ENCODE measurements around the gene DCP1B. TPM values are rescaled to one million over a fixed set of nuclear protein-coding genes. Genes with fewer than 3 reads are reported as not detected.
"Not testable (repeated sequence)": the region's sequence is repeated elsewhere in the genome, so short reads cannot be mapped to it uniquely, and the experiment has no call there.

Gene DCP1B
- polyA plus RNA-seq, 2 of the 4 experiments (the other 2 are of a cell fraction) = 7.7 to 19.2 TPM

DNA sequence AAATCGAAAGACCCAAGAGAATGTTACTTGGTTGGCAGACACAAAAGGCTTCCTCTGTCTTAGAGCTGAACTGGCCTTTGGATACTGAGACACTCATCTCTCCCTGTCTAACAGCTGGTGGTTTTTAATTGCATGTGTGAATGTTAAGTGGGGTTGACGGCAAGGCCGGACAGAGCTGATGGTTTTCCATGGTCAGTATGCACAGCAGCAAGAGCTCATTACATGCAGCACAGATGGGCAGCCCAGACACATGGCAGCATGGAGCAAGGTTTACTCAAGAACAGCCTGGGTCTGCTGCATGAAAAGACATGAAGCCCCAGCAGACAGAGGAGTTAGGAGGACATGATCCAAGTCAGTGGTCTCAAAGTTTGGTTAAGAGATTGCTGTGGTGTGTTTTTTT lies 58.0 kb downstream of the DCP1B start (continued):
- TF ChIP-seq, protein P1, sequence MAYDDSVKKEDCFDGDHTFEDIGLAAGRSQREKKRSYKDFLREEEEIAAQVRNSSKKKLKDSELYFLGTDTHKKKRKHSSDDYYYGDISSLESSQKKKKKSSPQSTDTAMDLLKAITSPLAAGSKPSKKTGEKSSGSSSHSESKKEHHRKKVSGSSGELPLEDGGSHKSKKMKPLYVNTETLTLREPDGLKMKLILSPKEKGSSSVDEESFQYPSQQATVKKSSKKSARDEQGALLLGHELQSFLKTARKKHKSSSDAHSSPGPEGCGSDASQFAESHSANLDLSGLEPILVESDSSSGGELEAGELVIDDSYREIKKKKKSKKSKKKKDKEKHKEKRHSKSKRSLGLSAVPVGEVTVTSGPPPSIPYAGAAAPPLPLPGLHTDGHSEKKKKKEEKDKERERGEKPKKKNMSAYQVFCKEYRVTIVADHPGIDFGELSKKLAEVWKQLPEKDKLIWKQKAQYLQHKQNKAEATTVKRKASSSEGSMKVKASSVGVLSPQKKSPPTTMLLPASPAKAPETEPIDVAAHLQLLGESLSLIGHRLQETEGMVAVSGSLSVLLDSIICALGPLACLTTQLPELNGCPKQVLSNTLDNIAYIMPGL (CRISPR knock-in tag; IDR thresholded peaks at IDR 0.05; ENCODE audit: borderline replicate concordance) = no peak
- TF ChIP-seq, protein P2, sequence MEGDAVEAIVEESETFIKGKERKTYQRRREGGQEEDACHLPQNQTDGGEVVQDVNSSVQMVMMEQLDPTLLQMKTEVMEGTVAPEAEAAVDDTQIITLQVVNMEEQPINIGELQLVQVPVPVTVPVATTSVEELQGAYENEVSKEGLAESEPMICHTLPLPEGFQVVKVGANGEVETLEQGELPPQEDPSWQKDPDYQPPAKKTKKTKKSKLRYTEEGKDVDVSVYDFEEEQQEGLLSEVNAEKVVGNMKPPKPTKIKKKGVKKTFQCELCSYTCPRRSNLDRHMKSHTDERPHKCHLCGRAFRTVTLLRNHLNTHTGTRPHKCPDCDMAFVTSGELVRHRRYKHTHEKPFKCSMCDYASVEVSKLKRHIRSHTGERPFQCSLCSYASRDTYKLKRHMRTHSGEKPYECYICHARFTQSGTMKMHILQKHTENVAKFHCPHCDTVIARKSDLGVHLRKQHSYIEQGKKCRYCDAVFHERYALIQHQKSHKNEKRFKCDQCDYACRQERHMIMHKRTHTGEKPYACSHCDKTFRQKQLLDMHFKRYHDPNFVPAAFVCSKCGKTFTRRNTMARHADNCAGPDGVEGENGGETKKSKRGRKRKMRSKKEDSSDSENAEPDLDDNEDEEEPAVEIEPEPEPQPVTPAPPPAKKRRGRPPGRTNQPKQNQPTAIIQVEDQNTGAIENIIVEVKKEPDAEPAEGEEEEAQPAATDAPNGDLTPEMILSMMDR (IDR thresholded peaks at IDR 0.05) = no peak
- TF ChIP-seq KDM5A (IDR thresholded peaks at IDR 0.05) (no peak), ZNF302 (CRISPR knock-in tag; IDR thresholded peaks at IDR 0.05) (no peak), FOSL2 (IDR thresholded peaks at IDR 0.05) (no peak), FOSL2 (CRISPR knock-in tag; IDR thresholded peaks at IDR 0.05) (no peak)

DNA sequence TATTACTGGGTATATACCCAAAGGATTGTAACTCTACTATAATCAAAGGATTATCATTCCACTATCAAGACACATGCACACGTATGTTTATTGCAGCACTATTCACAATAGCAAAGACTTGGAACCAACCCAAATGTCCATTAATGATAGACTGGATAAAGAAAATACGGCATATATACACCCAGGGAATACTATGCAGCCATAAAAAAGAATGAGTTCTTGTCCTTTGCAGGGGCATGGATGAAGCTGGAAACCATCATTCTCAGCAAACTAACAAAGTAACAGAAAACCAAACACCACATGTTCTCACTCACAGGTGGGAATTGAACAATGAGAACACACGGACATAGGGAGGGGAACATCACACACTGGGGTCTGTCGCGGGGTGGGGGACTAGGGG lies 58.8 kb downstream of the DCP1B start:
- FAIRE-seq; H3K27ac ChIP-seq; H3K4me2 ChIP-seq; DNase-seq (ENCODE audit: low read depth in 1 of 2, low spot score in 1 of 2); POLR2A ChIA-PET; H3K4me1 ChIP-seq; H3K9me3 ChIP-seq; H3K4me3 ChIP-seq; ATAC-seq: not testable (repeated sequence)
- CTCF ChIA-PET = interaction anchor here (11.5 kb wide), 1 partner anchor 150 kb away, joined by 324 read pairs; no protein-coding TSS in a partner anchor
- 95% methylated on average over 5 of the region's 5 CpGs for WGBS (ENCODE audit: missing lambda C conversion rate)

DNA sequence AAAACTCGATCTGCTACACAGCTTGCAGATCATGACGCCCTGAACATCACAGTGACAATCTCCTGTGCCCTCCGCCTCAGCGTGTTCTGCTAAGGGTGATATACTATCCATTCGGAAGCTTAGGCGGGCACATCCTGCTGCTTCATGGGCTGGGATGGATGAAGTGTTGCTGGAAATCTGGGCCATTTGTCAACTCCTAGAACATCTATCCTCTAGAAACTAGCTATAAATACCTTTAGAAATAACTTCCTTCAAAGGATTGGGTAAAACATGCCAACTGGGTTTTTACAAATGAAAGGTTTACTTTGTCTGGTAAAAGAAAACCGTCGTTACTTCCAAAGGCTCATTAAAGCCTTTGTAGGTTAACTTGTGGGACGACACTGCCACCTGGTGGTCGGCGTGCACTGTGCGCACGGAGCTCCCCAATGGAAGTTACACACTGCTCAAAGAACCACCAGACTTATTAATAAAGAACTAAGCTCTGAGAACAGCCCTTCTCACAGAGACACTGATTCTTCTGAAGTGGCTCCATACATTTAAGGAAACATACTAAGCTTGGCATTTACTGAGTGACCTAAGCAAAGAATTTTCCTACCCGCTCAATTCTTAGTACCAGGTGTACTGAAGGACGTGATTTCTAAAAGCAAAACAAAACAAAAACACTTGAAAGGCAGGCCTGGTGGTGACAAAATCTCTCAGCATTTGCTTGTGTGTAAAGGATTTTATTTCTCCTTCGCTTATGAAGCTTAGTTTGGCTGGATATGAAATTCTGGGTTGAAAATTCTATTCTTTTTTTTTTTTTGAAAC lies 64.3 kb downstream of the DCP1B start:
- Histone ChIP-seq H3K4me1 (peaks cover 17% of the 10 kb centered on the region), H3K9me3 (no peaks in the 10 kb centered on the region), H3K4me2 (peak overlapping the region; percentile 23; the same call in 1 of the 3 replicates), H3K4me3 (no peak overlapping the region), H3K27ac (no peak overlapping the region)
- FAIRE-seq (no peak), ATAC-seq (peak; percentile 90 to 94), DNase-seq (ENCODE audit: low read depth in 1 of 2, low spot score in 1 of 2) (peak; percentile 72 to 80)
- ChIA-PET CTCF (interaction anchor here (0.6 to 11.5 kb wide), 84 partner anchors 12 to 1098 kb away, joined by 3 to 324 read pairs (median 5); partner anchors contain the start of genes ADIPOR2, CACNA2D4, DCP1B and WNT5B), POLR2A (interaction anchor here (0.6 to 1.4 kb wide), 3 partner anchors 12 to 1592 kb away, joined by 3 to 7 read pairs (median 3); no protein-coding TSS in a partner anchor)
- 35% methylated on average over 16 of the region's 16 CpGs for WGBS (ENCODE audit: missing lambda C conversion rate)
- TF ChIP-seq HOXA7 (CRISPR knock-in tag; IDR thresholded peaks at IDR 0.05) (no peak), ESRRA (IDR thresholded peaks at IDR 0.05; ENCODE audit: borderline replicate concordance, low read length) (no peak), CBX2 (IDR thresholded peaks at IDR 0.05; ENCODE audit: borderline replicate concordance, low read depth) (no peak), EHMT2 (IDR thresholded peaks at IDR 0.05; ENCODE audit: low read depth) (no peak), SREBF2 (IDR thresholded peaks at IDR 0.05) (no peak), RFX5 (IDR thresholded peaks at IDR 0.05) (no peak), RNF2 (IDR thresholded peaks at IDR 0.05; ENCODE audit: borderline replicate concordance, low read depth) (no peak), JUN (IDR thresholded peaks at IDR 0.05) (no peak), ZNF302 (CRISPR knock-in tag; IDR thresholded peaks at IDR 0.05) (no peak), SMC3 (IDR thresholded peaks at IDR 0.05) (peak; percentile 93), NFE2L2 (conservative IDR thresholded peaks at IDR 0.05; ENCODE audit: low read length) (no peak), CBX8 (IDR thresholded peaks at IDR 0.05) (no peak), EP300 (IDR thresholded peaks at IDR 0.05) (no peak), MYC (IDR thresholded peaks at IDR 0.05; ENCODE audit: borderline replicate concordance, low read length) (no peak), RAD21 (conservative IDR thresholded peaks at IDR 0.05 in 1 of 2, IDR thresholded peaks at IDR 0.05 in 1 of 2) (peak; percentile 93 to 94), POLR2AphosphoS2 (conservative IDR thresholded peaks at IDR 0.05; ENCODE audit: low read length) (no peak), KDM1A (IDR thresholded peaks at IDR 0.05; ENCODE audit: low read depth) (no peak), ZFP36 (IDR thresholded peaks at IDR 0.05; ENCODE audit: borderline replicate concordance, partially characterized antibody) (no peak)
- TF ChIP-seq, protein P3, sequence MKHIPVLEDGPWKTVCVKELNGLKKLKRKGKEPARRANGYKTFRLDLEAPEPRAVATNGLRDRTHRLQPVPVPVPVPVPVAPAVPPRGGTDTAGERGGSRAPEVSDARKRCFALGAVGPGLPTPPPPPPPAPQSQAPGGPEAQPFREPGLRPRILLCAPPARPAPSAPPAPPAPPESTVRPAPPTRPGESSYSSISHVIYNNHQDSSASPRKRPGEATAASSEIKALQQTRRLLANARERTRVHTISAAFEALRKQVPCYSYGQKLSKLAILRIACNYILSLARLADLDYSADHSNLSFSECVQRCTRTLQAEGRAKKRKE (CRISPR knock-in tag; IDR thresholded peaks at IDR 0.05; ENCODE audit: low read depth) = no peak
- TF ChIP-seq, protein P4, sequence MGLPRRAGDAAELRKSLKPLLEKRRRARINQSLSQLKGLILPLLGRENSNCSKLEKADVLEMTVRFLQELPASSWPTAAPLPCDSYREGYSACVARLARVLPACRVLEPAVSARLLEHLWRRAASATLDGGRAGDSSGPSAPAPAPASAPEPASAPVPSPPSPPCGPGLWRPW (IDR thresholded peaks at IDR 0.05) = no peak
- TF ChIP-seq, protein P2 (IDR thresholded peaks at IDR 0.05) = peak; percentile 91
